ENCODE data around the gene SKA3. TPM values are rescaled to one million over a fixed set of nuclear protein-coding genes. Genes with fewer than 3 reads are reported as not detected.

The SKA3 gene
- total and polyA plus RNA-seq, 2 of the 13 experiments (the other 11 are each of a cell fraction or from before 2014, with no cell fraction given) = 7.2 to 10.8 TPM

DNA sequence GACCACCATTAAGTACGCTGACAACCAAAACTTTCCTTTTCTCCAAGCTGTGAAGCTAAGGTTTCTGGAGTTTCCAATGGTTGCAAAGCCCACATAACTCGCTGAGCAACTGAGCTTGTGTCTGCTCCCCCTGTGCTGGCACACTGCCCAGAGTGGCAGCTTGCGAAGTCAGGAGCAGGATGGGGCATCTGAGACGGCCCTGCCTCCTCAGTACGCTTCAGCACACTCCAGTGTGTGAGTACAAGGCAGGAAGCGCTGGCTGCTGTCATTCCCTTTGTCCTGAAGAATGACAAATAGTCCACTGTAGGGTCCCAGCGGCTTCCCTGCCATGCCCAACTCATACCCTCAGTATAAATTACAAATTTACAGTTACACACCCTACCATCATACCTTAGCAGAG lies 51.5 kb downstream of the SKA3 start:
- Histone ChIP-seq H3K27ac (ENCODE audit: extremely low read length, insufficient read depth, low read length) (no peak overlapping the region), H3K4me3 (replicated peaks in 1 of 3; ENCODE audit: insufficient read depth in 1 of 3, low read depth in 2 of 3, low read length in 3 of 3) (peak overlapping the region in 2 of 3 experiments; percentile 3 to 43; a peak in 3 of 6 replicates), H2AFZ (ENCODE audit: low read length) (no peak overlapping the region), H3K27me3 (ENCODE audit: control insufficient read depth in 1 of 2, insufficient read depth in 2 of 2, low read length in 2 of 2) (no peaks in the 10 kb centered on the region), H4K20me1 (ENCODE audit: insufficient read depth, low read length) (no peaks in the 10 kb centered on the region), H3K9ac (ENCODE audit: insufficient read depth, low read depth, low read length) (no peak overlapping the region), H3K4me2 (ENCODE audit: low read depth, low read length) (peak overlapping the region; percentile 84), H3K36me3 (replicated peaks in 1 of 2; ENCODE audit: control insufficient read depth in 1 of 2, insufficient read depth in 2 of 2, low read length in 2 of 2) (no peaks in the 10 kb centered on the region), H3K79me2 (ENCODE audit: insufficient read depth, low read length) (no peaks in the 10 kb centered on the region), H3K9me3 (ENCODE audit: low read length) (no peaks in the 10 kb centered on the region), H3K4me1 (ENCODE audit: insufficient read depth, low read length) (peaks cover 44% of the 10 kb centered on the region)
- TF ChIP-seq, protein P1, sequence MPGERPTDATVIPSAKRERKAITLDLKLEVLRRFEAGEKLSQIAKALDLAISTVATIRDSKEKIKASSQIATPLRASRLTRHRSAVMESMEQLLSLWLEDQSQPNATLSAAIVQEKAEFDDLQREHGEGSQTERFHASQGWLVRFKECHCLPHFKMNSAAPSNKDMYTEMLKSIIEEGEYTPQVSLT (CRISPR knock-in tag; IDR thresholded peaks at IDR 0.05; ENCODE audit: borderline replicate concordance, low read depth) = no peak
- 0 out of 2 replicates have a peak, but pooled peaks have one; percentile 13 for TF ChIP-seq ZNF460 (CRISPR knock-in tag; IDR thresholded peaks at IDR 0.05; ENCODE audit: borderline replicate concordance)
- TF ChIP-seq, protein P2, sequence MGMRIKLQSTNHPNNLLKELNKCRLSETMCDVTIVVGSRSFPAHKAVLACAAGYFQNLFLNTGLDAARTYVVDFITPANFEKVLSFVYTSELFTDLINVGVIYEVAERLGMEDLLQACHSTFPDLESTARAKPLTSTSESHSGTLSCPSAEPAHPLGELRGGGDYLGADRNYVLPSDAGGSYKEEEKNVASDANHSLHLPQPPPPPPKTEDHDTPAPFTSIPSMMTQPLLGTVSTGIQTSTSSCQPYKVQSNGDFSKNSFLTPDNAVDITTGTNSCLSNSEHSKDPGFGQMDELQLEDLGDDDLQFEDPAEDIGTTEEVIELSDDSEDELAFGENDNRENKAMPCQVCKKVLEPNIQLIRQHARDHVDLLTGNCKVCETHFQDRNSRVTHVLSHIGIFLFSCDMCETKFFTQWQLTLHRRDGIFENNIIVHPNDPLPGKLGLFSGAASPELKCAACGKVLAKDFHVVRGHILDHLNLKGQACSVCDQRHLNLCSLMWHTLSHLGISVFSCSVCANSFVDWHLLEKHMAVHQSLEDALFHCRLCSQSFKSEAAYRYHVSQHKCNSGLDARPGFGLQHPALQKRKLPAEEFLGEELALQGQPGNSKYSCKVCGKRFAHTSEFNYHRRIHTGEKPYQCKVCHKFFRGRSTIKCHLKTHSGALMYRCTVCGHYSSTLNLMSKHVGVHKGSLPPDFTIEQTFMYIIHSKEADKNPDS (CRISPR knock-in tag; IDR thresholded peaks at IDR 0.05) = no peak
- TF ChIP-seq, protein P3, sequence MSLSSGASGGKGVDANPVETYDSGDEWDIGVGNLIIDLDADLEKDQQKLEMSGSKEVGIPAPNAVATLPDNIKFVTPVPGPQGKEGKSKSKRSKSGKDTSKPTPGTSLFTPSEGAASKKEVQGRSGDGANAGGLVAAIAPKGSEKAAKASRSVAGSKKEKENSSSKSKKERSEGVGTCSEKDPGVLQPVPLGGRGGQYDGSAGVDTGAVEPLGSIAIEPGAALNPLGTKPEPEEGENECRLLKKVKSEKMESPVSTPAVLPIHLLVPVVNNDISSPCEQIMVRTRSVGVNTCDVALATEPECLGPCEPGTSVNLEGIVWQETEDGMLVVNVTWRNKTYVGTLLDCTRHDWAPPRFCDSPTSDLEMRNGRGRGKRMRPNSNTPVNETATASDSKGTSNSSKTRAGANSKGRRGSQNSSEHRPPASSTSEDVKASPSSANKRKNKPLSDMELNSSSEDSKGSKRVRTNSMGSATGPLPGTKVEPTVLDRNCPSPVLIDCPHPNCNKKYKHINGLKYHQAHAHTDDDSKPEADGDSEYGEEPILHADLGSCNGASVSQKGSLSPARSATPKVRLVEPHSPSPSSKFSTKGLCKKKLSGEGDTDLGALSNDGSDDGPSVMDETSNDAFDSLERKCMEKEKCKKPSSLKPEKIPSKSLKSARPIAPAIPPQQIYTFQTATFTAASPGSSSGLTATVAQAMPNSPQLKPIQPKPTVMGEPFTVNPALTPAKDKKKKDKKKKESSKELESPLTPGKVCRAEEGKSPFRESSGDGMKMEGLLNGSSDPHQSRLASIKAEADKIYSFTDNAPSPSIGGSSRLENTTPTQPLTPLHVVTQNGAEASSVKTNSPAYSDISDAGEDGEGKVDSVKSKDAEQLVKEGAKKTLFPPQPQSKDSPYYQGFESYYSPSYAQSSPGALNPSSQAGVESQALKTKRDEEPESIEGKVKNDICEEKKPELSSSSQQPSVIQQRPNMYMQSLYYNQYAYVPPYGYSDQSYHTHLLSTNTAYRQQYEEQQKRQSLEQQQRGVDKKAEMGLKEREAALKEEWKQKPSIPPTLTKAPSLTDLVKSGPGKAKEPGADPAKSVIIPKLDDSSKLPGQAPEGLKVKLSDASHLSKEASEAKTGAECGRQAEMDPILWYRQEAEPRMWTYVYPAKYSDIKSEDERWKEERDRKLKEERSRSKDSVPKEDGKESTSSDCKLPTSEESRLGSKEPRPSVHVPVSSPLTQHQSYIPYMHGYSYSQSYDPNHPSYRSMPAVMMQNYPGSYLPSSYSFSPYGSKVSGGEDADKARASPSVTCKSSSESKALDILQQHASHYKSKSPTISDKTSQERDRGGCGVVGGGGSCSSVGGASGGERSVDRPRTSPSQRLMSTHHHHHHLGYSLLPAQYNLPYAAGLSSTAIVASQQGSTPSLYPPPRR (CRISPR knock-in tag; IDR thresholded peaks at IDR 0.05; ENCODE audit: borderline replicate concordance) = no peak
- 0 out of 2 replicates have a peak, but pooled peaks have one; percentile 54 for TF ChIP-seq ZNF20 (CRISPR knock-in tag; IDR thresholded peaks at IDR 0.05)
- TF ChIP-seq SOX5 (CRISPR knock-in tag; IDR thresholded peaks at IDR 0.05; ENCODE audit: borderline replicate concordance) = peak; percentile 38; the same call in 1 of the 2 replicates
- TF ChIP-seq SOX13 (IDR thresholded peaks at IDR 0.05) = no peak
- 0 out of 4 replicates have a peak, but pooled peaks of 1 of the 2 experiments have one; percentile 17 for TF ChIP-seq SOX13 (CRISPR knock-in tag; conservative IDR thresholded peaks at IDR 0.05 in 1 of 2, IDR thresholded peaks at IDR 0.05 in 1 of 2)
- TF ChIP-seq, protein P4, sequence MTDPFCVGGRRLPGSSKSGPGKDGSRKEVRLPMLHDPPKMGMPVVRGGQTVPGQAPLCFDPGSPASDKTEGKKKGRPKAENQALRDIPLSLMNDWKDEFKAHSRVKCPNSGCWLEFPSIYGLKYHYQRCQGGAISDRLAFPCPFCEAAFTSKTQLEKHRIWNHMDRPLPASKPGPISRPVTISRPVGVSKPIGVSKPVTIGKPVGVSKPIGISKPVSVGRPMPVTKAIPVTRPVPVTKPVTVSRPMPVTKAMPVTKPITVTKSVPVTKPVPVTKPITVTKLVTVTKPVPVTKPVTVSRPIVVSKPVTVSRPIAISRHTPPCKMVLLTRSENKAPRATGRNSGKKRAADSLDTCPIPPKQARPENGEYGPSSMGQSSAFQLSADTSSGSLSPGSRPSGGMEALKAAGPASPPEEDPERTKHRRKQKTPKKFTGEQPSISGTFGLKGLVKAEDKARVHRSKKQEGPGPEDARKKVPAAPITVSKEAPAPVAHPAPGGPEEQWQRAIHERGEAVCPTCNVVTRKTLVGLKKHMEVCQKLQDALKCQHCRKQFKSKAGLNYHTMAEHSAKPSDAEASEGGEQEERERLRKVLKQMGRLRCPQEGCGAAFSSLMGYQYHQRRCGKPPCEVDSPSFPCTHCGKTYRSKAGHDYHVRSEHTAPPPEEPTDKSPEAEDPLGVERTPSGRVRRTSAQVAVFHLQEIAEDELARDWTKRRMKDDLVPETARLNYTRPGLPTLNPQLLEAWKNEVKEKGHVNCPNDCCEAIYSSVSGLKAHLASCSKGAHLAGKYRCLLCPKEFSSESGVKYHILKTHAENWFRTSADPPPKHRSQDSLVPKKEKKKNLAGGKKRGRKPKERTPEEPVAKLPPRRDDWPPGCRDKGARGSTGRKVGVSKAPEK (CRISPR knock-in tag; IDR thresholded peaks at IDR 0.05; ENCODE audit: borderline replicate concordance) = no peak
- 0 out of 2 replicates have a peak, but pooled peaks have one; percentile 21 for TF ChIP-seq ZNF317 (CRISPR knock-in tag; IDR thresholded peaks at IDR 0.05)
- TF ChIP-seq ZMYM3 (CRISPR knock-in tag; IDR thresholded peaks at IDR 0.05) = 0 out of 2 replicates have a peak, but pooled peaks have one; percentile 16
- TF ChIP-seq HDAC1 (CRISPR knock-in tag; IDR thresholded peaks at IDR 0.05) = 0 out of 2 replicates have a peak, but pooled peaks have one; percentile 33
- ChIA-PET POLR2A (interaction anchor here (1.6 kb wide), 1 partner anchor 23 kb away, joined by 6 read pairs; no protein-coding TSS in a partner anchor), CTCF (ENCODE audit: low intra/inter-chr PET ratio, low total read pairs) (no interaction called here)
- FAIRE-seq (peak; percentile 58), ATAC-seq (peak; percentile 86), DNase-seq (ENCODE audit: low spot score) (peak; percentile 60)
- in situ Hi-C loops (cut with HindIII; ENCODE audit: extremely low pct_ligation_motif_present, low pct_unique_long_range_greater_than_20kb) (no loop called here), intact Hi-C loops (cut with micrococcal nuclease; ENCODE audit: unreplicated experiment) (no loop called here)
- no TSS peak for BruUV-seq (replicated peaks)
- 5% methylated on average over 7 of the region's 7 CpGs for WGBS (ENCODE audit: low lambda C conversion rate)
